HG03103 (cell line): ENCODE measurements around the gene DNAH5.
"Not testable (repeated sequence)": the region's sequence is repeated elsewhere in the genome, so short reads cannot be mapped to it uniquely, and the experiment has no call there.

Source experiments
- ATAC-seq: cut with Tn5 transposase; IDR thresholded peaks from one replicate; pipeline ENCODE4 v1.9.1; 2021; ENCODE audit warnings: low read depth; ENCODE audit not compliant: unreplicated experiment

DNAH5 gene

DNA sequence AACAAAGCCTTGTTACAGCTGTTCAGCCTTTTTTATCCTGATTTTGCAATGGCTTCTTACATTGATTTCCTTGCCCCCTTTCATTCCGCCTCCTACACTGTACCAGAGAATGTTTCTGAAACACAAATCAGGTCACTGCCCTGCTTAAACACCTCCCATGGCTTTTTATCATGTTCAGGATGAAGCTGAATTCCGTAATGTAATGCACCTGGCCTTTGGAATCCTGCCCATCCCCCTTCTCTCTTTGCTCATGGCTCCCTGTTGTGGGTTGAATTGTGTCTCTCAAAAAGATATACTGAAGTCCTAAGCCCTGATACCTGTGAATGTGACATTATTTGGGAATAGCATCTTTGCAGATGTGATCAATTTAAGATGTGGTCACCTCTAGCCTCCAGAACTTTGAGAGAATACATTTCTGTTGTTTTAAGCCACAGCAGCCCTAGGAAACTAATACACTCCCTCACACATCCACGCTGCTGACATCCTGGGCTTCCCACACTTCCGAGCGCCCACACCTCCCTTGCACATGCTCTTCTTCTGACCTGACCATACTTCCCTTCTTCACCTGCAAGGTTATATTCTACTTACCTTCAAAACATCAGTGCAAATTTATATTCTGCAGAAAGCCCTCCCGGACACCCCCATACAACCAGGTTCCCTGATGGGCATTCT, 101.2 kb downstream of the DNAH5 start:
- ATAC-seq, result no peak

DNA sequence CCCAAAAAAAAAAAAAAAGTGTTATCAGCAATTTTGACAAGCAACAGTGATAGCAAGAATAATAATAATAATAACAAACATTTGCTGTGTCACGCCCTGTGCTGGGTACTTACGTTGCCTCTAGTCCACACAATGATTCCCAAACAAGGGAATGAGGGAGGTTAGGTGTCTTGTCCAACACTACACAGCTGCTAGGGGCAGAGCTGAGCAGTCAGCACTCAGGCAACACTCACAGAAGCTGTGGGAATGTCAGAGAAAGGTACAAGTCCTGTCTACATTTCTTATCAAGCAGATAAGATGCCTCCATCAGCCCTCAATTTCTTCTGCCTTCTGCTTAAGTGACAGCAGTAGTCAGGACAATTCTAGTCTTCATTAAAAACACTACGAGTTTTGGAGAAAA, 111.0 kb downstream of the DNAH5 start:
- no peak for ATAC-seq

DNA sequence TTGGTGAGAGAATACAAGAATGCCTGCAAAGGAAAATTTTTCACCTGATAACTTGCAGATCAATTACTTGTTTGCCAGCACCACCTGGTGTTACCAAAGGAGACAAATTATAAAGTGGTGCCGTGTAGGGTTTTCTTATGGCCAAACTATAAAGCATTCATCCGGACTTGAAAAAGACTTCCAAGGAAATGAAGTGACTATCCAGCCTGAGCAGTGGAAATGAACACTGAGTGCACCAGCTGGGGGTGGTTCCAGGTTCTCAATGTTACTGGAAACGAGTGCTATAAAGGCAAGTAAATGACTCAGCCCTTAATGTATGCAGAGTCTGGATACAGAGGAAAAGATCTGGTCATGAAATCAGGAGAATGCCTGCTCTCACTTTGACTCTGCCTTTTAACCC, 113.1 kb downstream of the DNAH5 start:
- no peak for ATAC-seq

DNA sequence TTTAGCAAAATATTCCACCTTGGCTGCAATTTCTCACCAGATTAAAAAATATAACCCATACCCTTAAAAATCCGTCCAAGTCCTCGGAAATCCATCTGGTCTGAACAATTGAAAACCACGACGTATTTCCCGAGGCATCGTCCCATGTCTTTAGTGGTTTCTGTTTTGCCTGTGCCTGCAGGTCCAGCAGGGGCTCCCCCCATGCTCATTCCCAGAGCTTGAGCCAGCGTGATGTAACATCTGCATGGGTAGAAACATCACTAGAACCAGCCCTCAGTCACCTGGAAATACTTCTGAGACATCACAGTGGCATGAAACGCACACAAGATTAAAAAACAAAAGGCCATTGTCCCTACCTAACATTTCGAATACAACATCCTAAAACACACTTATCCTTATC, 114.0 kb downstream of the DNAH5 start:
- ATAC-seq, result no peak

DNA sequence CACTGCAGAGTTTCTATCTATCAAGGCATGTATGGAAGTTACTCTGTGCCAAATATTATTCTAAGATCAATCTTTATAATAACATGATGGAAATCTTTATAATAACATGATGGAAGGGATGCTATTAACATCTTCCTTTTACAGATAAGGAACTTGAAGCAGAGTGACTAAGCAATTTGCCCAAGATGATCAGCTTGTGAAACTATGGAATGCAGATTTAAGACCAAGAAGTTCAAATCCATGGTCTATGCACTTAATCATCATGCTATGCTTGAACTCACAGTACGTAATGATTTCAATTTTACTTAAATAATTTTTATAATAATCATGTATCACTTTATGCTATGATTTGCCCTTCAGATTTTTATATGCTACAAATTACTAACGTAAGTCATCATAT, 123.1 kb downstream of the DNAH5 start:
- ATAC-seq, result no peak

DNA sequence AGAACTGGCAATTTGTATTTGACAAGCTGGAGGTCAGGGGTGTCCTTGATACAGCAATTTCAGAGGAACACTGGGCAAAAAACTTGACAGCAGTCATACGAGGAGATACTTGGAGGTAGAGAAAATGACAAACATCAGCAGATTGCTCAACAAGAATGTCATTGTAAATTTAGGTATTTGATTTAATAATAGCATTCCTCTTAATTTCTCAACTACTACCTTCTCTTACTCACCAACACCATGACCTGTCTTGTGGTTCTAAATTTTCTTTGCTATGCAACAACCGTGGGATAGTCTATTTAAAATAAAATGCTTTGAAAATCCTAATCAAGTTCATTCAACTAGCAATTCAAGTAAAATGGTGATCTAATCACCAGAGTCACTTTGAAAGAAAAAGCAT, 128.4 kb downstream of the DNAH5 start:
- no peak for ATAC-seq

DNA sequence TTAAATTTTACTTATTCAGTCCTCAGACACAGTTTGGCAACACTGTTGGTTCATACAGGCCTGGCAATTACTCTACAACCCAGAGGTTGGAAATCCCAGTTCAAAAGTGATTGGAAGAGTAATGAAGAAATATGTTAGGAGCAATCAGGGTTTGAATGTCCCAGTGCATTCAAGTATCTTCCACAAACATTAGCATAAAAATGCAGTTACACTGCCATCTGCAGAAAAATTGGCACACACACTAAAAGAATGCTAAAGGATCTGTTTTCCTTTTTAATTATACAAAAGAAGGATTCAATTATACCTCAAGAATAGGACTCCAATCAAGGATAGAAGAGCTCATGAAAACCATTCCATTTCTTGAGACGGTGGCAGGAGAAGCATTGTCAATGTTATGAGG, 130.2 kb downstream of the DNAH5 start:
- ATAC-seq, result no peak

DNA sequence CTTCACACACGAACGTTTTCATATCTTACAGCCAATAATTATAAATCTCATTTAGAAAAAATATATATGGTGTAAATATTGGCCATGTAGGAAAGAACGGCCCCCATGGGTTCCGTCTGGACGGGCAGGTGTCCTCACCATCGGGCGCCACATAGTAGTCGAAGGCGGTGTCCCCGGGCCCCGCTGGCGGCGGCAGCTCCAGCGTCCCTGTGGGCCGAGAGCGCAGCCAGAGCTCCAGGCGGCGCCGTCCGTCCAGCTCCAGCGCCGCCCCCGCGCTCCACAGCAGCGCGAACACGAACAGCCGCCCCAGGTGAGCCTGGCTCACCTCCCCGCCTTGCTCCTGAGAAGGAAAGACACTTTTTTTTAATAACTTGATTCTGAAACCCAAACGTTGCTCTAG, 134.6 kb downstream of the DNAH5 start:
- no peak for ATAC-seq

DNA sequence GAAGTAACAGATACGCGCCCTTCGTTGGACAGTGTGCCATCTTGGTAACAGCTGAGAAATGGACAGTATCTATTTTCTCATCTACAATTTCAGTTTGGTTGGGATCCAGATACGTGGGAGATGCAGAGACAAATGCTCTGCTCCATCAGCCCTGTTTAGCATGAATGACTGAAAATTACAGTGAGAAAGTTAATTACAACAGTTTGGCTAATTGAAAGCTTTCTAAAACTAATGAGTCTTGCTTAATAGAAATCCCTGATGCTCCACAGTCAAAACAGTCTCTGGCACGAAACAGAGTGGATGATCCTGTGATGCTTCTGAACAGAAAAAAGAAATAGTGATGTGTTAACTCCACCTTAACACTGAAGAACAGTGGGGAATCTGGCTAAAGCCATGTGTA, 140.2 kb downstream of the DNAH5 start:
- no peak for ATAC-seq

DNA sequence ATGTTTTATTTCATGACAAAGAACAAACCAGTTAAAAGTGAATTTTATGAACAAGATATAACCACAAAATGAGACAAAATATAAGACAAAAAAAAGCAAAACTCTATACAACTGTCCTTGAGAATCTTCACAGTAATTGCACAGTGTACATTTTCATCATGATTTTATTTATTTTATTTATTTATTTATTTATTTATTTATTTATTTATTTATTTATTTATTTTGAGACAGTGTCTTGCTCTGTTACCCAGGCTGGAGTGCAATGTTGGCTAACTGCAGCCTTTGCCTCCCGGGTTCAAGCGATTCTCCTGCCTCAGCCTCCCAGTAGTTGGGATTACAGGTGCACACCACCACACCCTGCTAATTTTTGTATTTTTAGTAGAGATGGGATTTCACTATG, 145.9 kb downstream of the DNAH5 start:
- not testable (repeated sequence) for ATAC-seq

DNA sequence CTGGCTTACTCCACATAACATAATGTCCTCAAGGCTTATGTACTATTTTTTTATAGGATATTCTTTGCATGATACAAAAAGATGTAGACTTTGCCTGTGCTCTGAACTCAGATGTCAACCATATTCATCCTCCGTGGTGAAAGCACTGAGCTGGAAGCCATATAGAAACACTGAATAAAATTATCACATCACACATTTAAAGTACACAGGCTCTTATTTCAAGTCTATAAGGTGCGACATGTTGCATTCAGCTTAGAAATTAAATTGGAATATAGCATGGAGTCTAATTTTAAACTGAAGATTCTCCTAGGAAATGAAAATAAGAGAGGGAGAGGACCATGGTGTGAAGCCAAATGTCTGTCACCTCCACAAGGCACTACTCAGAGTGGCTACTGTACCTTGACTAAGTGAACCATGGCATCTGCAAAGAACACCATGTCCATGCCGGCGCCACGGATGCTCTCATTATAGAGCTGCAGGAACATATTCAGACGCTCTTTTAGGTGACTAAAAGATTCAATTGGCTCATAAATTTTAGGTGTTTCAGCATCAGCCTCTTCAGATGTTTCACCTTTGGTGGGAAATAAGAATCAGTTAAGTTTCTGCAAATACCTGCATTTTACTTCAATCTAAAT, 158.6 kb downstream of the DNAH5 start:
- no peak for ATAC-seq

DNA sequence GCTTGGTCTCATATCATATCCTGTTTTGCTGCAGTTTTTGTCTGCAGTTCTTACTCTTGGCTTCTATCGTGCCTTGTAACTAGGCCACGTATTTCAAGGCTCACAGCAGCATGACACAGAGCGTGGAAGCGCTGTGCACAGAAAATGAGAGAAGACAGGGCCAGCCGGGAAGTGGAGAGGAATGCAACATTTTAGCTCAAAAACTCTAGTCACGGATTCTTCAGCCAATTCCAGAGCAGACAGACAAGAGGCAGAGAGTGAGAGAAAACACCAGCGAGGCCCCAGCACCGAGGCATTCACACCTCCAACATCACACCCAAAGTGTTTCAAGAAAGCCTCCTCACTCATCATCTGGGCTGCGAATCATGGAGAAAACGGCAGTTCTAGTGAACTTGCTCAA, 160.8 kb downstream of the DNAH5 start:
- ATAC-seq, result no peak

DNA sequence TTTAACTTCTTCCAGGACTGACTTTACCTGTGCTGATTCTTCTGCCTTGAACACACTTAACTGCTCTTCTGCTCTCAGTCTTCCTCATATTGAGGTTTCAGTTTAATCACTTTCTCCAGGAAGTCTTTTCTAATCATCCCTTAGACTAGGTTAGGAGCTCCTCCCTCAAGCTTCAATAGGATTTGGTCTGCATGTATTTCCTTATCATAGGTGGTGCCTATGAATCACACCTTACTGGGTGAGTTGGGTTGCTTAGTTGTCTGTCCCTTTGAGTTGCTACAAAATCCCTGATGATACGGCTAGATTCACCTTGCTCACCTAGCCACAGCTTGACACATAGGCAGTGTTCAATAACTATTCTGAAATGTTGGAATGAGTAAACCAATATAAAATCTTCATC, 164.4 kb downstream of the DNAH5 start:
- ATAC-seq, result no peak

DNA sequence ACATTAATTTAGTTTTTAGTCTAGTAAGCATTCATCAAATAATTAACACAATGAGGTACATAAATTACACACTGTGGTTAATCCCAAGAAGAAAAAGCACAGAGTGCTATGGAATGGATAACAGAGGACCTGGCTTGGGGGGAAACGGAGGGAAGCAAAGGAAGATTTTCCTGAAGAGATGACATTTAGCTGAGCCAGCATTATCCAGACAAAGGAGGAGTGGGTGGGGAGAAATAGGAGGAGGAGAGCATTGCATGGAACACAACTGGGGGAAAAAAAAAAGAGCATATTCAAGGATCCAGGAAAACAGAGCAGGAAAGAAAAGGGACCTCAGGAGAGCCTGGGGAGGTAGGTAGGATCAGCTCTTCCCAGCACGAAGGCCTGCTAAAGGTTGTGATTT, 170.8 kb downstream of the DNAH5 start:
- ATAC-seq, result no peak

DNA sequence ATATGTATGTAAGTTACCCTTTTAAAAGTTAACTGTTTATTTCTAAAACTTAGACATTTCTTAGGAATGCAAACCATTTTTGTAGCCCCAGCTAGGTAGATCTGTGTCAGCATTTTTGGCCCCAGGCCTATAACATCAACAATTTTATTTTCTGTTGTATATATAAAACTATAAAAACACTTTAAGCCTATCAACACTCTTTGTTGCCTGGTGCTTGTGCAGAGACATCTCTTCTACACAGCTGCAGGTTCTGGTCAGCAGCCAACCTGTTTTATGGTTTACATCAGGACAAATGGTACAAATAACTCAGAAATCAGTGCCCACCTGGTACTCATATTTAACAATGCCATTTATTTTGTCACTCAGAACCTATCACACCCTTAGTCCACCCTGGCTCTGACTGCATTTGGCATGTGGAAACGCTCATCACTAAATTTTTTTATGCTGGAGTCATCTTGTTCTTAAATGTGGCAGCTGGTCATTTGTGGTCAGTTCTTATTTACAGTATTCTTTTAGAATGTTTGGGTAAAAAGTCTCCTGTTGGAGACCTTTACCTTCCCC, 173.4 kb downstream of the DNAH5 start:
- no peak for ATAC-seq

DNA sequence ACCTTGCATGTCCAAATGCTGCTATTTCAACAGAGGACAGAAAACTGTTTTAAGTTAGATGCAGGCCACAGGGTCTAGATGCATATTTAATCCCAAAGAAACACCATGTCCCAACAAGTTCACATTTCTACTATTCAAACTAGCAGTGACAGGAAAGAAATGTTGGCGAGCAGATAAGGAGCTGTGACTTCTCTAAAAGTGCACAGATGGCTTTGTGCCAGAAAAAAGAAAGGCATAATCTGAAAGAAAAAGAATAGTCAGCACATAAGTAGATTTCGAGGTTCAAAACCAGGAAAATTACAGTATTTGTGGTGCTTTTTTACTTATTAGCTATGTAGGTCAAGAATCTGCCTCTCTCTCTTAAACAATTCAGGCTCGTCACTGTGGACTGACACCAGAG, 178.3 kb downstream of the DNAH5 start:
- ATAC-seq, result no peak

DNA sequence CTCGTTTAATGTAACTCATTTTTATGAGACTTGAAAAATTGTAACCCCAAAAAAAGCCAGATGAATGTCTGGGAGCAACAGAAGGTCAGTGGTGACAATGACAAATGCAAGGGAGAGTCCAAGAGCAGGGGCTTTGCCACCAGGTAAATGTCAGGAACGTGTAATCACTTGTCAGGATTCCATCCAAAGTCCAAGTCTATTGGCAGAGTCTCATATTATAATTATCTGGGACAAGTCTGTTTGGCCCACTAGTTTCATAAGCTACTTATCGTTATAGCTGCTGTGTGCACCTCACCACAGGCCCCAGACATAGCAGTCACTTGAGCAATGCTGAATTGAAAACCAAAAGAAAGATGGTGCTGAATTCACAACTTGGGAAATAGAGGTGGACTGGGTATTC, 180.8 kb downstream of the DNAH5 start:
- ATAC-seq, result no peak

DNA sequence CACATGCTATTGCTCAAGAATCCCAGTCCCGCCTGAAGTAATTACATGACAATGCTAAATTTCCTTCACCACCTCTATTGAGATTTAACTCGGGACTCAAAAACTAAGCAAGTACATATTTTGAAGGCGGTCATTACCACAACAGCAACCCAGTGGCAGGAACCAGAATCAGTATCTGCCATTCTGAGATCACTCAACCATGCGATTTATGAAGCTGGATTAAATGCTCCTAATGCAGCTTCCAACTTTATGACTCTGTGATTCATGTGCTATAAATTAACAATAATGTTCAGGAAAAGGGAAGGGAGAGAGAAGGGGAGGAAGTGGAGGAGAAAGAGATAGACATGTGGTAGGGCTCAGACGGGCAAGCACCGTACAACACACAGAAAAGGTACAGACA, 194.7 kb downstream of the DNAH5 start:
- no peak for ATAC-seq

DNA sequence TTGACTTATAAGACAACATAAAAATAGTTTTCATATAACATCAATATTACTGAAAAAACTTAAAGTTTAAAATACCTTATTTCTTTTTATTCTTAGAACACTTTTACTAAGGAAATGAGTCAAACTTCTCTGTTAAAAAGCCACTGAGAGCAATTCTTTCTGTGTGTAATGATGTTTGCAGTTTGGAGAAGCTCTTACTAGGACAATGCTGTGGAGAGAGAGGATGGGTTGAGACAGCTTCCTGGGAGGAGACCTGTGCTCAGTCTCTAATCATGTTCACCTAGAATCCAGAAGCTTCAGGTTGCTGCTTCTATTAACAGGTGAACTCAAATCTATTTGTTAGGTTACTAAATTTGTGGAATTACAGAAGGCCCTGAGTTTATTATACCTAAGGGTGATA, 198.5 kb downstream of the DNAH5 start:
- ATAC-seq, result no peak

DNA sequence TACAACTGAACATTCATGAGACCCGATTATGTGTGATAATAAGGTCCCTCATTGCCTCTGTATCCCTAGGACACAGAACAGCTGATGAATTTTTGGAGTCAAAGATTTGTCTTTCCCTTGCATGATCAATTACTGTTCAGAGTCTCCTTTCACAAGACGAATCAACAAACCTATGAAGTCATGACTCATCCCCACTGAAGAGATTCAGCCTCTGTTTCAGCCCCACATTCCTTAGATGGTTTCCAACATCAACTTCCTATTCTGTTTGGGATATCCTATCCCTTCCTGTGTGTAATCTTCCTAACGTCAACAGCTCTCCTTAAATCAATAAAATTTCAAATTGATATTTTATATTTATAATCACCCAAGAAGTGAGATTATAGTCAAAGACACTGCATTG, 199.0 kb downstream of the DNAH5 start:
- ATAC-seq, result no peak

DNA sequence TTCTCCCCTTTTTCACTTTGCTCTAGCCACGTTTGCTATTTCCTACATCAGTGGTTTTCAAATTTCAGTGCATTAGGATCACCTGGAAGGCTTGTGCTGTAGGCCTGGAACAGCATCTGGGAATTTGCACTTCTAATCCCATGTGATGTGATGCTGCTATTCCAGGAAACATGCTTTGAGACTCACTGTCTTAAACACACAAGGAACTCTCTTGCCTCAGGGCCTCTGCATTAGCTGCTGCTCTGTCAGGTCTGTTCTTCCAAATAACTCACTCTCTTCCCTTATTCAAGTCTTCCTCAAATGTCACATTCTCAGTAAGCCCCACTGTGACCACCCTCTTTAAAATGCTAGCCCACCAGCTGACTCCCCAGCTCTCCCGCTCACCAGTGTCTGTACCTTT, 204.0 kb downstream of the DNAH5 start:
- ATAC-seq, result no peak

DNA sequence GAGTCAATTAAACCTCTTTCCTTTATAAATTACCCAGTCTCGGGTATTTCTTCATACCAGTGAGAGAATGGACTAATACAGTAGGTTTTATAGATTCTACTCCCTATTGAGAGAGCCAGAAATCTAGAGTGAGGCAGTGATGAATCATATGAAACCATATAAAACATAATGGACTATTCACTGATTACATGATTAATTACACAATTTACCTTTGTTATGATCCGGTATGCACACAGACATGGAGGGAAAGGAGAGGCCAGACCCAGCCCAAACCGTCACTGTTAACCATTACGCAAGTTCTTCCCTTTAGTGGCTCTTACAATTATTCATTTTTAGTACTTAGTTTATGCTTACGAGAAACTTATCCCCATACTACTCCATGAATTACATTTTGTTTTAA, 205.0 kb downstream of the DNAH5 start:
- no peak for ATAC-seq
